Right cardiac atrium (tissue), 5 donors: ENCODE results near the gene AMIGO1. TPM values are rescaled to one million over a fixed set of nuclear protein-coding genes. Genes with fewer than 3 reads are reported as not detected.

ENCODE experiments used
- ATAC-seq, 2 donors: fragments of 200-7000 bp; cut with Tn5 transposase; one replicate each; pipeline versions ENCODE4 v1.8.0 to v1.9.1; 2020; ENCODE audit warnings: moderate library complexity in 2 of 2, mild to moderate bottlenecking in 1 of 2
- DNase-seq, 3 donors: peaks; one replicate each; pipeline ENCODE4 v3.0.0-alpha.2; 2020
- H3K27ac ChIP-seq: one replicate; pipeline ENCODE4 v1.5.1; 2013; ENCODE audit warnings: mild to moderate bottlenecking, low read length, control low read depth, moderate library complexity
- H3K27me3 ChIP-seq: one replicate; pipeline ENCODE4 v1.6.1; 2013; ENCODE audit not compliant: control insufficient read depth, insufficient read depth
- H3K4me1 ChIP-seq: one replicate; pipeline ENCODE4 v1.6.1; 2013; ENCODE audit warnings: low read length; ENCODE audit not compliant: control insufficient read depth, insufficient read depth
- H3K4me3 ChIP-seq: one replicate; pipeline ENCODE4 v1.5.1; 2013; ENCODE audit warnings: low read length, control low read depth
- H3K9me3 ChIP-seq: one replicate; pipeline ENCODE4 v1.6.1; 2013; ENCODE audit warnings: low read length; ENCODE audit not compliant: control insufficient read depth
- WGBS: extraction: QIAGEN DNeasy Blood & Tissue Kit; methylation state at CpG from one replicate; pipeline ENCODE4 v1.1.7; 2013; 5-methylcytosine and 5-hydroxymethylcytosine counted together
- intact Hi-C, 4 donors: fragments of 100-400 bp; cut with DNase I; formaldehyde crosslinking; loops; one replicate each; pipeline versions ENCODE4 v1.11.0 to v1.14.0; 2022 to 2023
- polyA plus RNA-seq: library from polyadenylated mRNA; stranded (reverse); fragments of 200-250 nt; gene quantifications from one replicate; pipeline ENCODE4 v1.2.3, GENCODE V29; 2013
- total RNA-seq, 4 donors: library from RNA; stranded (reverse); fragmentation: NEBNext Ultra II Directional; extraction: Animal tissue kit (Norgen Biotek cat#: 25700); gene quantifications; one replicate each; pipeline ENCODE4 v1.2.1, GENCODE V29; 2021
- donor health status: healthy with polysubstance abuse.
- donor health status: DM: no; HTN: yes; CAD: no.
- donor health status: DM: no; HTN: no; CAD: no.
- donor health status: DM: no; HTN: yes; CAD: no; lungs with severe emphysema.
- donor health status: DM: yes; HTN: yes; CAD: no.

Gene AMIGO1
- total and polyA plus RNA-seq, 5 donors, result 5.3 to 14.2 (median 12.2) TPM

DNA sequence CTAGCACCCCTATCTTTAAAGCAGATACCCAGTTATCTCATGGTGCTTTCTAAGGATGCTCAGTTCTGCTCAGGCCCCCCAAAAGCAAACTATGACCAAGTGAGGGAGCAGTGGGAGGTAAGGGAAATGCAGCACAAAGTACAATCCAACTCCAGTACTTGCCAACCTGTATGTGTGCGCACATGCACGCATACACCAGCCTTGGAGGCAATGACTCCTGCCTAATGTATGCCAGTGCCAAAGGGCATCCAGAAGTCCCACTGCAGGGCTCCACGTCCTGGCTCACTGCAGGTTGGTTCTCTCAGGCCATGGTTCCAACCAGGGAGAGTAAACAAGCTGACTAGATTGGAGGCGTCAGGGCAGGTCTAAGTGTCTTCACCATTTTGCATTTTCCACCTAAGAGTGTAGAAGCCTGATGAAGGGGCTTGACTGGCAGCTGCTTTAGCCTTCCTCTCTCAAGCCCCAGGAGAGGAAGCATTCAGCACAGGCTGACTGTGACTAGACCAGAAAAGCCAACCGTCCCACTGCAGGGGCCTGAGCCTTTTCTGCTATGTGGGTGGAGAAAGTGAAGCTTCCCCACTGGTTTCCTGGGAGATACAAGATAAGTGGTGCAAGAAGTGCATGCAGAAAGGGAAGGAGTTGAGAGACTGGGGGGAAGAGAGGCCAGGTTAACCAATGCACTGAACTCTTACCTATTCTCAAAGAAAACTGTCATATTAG lies 7.7 kb downstream of the AMIGO1 start:
- no peaks in the 10 kb centered on the region for H3K4me1 ChIP-seq
- H3K27me3 ChIP-seq, result no peaks in the 10 kb centered on the region
- H3K4me3 ChIP-seq, result no peak overlapping the region
- DNase-seq (no peak), ATAC-seq (no peak)
- no peaks in the 10 kb centered on the region for H3K9me3 ChIP-seq
- 74% methylated on average over 5 of the region's 5 CpGs for WGBS
- H3K27ac ChIP-seq, result no peak overlapping the region
- intact Hi-C loops, result no loop called here

DNA sequence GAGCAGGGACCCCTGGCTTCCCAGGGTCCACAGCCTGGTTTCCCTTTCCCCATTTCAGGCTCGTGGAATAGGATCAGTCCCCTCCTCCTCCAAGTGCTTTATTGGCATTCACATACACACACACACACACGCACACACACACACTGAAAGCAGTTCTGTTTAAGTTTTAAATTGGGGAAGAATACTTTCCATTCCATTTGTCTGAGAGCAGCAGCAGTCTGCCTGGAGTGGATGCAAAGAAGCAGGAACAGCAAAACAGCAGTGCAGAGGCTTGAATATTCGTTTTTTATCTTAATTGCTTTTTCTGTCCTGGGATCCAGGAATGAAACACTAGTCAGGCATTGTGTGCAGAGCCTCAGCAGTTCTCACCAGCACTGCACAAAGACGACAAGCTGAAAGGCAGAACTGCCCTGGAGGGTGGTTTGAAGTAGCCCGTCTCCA lies 8.6 kb downstream of the AMIGO1 start:
- 38% methylated on average over 5 of the region's 5 CpGs for WGBS
- Histone ChIP-seq H3K4me1 (no peaks in the 10 kb centered on the region), H3K4me3 (no peak overlapping the region), H3K9me3 (no peaks in the 10 kb centered on the region), H3K27me3 (no peaks in the 10 kb centered on the region), H3K27ac (no peak overlapping the region)
- intact Hi-C loops, result no loop called here
- no peak for ATAC-seq
- DNase-seq, result no peak

DNA sequence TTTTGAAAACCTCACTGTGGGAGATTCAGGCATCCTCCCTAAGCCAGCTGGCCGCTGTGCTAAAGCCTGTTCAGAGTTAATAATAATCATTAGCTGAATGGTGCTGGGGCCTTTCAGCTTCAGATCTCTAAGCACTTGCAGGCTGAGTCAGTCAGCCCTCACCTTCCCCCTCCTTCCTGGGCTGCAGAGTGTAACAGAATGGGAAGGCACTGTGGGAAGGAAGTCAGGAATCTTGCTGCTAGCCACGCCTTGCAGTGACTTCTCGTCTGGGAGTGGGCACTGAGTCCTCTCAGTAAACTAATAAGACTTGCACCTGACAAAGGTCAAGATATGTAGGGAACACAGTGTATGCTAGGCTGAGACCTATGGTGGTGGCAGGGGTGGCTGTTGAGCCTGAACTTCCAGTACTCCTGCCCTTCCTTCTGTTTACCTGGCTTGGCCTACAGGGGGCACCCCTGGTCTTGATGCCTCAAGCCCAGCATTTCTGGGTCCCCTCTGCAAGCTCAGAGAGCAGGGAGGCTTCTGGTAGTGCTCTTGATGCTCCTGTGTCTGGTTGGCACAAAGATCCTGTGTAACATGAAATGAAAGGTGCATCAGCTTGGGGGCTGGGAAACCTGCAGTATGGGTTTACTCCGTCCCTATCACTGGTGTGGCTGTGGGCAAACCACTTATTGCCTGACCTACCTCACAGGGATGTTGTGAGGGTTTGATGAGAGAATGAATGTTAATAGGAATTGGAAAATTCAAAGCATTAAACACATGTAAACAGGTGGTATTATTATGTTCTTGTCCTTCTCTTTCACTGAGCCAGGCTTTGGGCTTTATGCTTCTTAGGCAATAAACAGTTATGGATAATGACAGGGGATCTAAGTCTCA lies 9.6 kb downstream of the AMIGO1 start:
- Histone ChIP-seq H3K27me3 (no peaks in the 10 kb centered on the region), H3K27ac (no peak overlapping the region), H3K9me3 (no peaks in the 10 kb centered on the region), H3K4me1 (no peaks in the 10 kb centered on the region), H3K4me3 (no peak overlapping the region)
- WGBS, result 71% methylated on average over 4 of the region's 4 CpGs
- intact Hi-C loops, result loop anchor here in 1 of 4 donors (2.0 kb wide), 1 partner anchor 33 kb away; no protein-coding TSS in a partner anchor
- ATAC-seq (peak in 1 of 2 donors; percentile 7), DNase-seq (peak in 1 of 3 donors; percentile 62)

DNA sequence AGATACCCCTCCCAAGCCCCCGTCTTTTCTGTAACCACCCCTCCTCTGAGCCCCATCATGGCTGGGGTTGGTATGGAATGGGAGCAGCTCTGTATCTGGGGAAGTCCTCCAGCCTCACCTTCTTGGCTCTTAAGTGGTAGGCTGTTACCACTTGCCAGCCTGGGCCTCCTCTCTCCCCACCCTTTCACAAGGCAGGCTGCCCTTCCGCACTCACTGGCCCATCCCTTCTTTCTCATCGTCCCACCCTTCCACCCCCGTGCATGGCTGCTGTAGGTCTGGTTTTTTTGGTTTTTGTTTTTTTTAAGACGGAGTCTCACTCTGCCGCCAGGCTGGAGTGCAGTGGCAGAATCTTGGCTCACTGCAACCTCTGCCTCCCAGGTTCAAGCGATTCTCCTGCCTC lies 10.4 kb downstream of the AMIGO1 start:
- 82% methylated on average over 7 of the region's 7 CpGs for WGBS
- no peaks in the 10 kb centered on the region for H3K9me3 ChIP-seq
- H3K27ac ChIP-seq, result no peak overlapping the region
- intact Hi-C loops, result loop anchor here in 1 of 4 donors (2.0 kb wide), 1 partner anchor 34 kb away; no protein-coding TSS in a partner anchor
- DNase-seq, result no peak
- no peaks in the 10 kb centered on the region for H3K27me3 ChIP-seq
- H3K4me3 ChIP-seq, result no peak overlapping the region
- ATAC-seq, result no peak
- no peaks in the 10 kb centered on the region for H3K4me1 ChIP-seq

DNA sequence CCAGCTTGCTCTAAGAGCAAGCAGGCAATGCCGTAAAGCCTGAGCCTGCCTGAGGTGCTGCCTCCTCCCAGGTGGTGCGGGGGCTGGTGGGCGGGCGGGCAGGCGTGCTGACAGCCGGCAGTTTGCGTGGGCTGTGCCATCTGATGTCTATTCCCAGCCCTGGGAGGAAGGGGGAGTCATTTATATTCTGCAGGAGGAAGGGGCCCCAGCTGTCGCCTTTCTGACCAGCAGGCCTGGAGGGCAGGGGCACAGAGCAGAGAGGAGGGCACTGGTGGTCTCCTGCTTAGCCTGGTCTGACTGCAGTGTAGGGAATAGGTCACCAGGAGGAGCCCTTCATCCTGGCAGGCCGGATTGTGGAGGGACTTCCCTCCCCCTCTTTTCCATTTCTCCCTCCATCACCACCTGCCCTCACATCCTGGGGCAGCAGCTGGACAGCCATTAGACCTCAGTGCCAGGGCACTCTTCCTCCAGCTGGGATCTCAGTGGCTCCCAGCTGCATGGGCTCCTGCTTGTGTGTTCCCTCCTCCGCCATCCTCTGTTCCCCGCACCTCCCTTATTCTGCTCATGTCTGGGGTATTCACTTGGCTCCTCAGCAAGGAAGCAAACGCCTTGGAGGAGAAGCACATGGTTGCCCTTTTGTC lies 11.2 kb downstream of the AMIGO1 start:
- DNase-seq (peak in 1 of 3 donors; percentile 51), ATAC-seq (no peak)
- intact Hi-C loops, result loop anchor here in 1 of 4 donors (2.0 kb wide), 1 partner anchor 35 kb away; no protein-coding TSS in a partner anchor
- 75% methylated on average over 12 of the region's 12 CpGs for WGBS
- Histone ChIP-seq H3K4me3 (no peak overlapping the region), H3K27me3 (no peaks in the 10 kb centered on the region), H3K4me1 (no peaks in the 10 kb centered on the region), H3K9me3 (no peaks in the 10 kb centered on the region), H3K27ac (no peak overlapping the region)

DNA sequence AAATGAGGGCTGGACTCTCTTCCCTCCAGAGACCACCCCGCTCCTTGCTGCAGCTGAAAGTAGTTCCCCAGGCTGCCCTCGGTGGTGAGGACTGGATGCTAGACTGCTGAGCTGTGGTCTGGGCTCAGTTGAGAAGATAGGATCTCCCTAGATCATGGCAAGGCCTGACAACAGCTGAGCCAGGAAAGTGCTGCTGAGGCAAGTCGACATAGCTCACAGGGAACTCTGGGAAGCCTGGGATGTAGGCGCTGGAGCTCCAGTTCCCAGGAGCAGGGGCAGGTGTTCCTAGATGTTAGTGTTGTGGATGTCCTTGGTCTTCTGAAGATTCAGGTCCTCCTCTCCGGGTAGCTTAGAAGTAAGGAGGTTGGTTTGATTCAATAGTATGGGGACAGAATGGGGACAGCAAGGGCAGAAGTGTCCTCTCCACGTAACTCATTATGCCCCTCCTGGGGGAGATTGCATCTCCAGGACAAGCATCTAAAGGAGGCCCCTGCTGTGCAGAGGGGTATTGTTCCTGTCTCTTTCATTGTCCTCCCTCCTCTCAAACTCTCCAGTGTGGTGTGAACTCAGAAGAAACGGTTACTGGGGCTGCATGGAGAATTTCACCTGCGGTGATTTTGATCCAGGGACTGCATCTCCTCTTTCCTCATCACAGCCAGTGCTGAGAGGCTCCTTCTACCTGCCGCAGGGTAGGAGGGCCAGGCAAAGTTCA lies 11.9 kb downstream of the AMIGO1 start:
- Histone ChIP-seq H3K27ac (no peak overlapping the region), H3K4me1 (no peaks in the 10 kb centered on the region), H3K27me3 (no peaks in the 10 kb centered on the region), H3K9me3 (no peaks in the 10 kb centered on the region), H3K4me3 (no peak overlapping the region)
- ATAC-seq (no peak), DNase-seq (no peak)
- intact Hi-C loops, result loop anchor here in 2 of 4 donors (2.0 kb wide), 2 partner anchors 29 to 35 kb away; no protein-coding TSS in a partner anchor
- WGBS, result 62% methylated on average over 9 of the region's 9 CpGs

DNA sequence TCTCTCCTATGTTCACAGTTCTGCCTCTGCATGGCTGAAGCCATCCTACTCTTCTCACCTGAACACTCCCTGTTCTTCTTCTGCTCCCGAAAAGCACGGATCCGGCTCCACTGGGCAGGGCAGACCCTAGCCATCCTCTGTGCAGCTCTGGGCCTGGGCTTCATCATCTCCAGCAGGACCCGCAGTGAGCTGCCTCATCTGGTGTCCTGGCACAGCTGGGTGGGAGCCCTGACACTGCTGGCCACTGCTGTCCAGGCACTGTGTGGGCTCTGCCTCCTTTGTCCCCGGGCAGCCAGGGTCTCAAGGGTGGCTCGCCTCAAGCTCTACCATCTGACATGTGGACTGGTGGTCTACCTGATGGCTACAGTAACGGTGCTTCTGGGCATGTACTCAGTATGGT lies 13.8 kb downstream of the AMIGO1 start:
- no peaks in the 10 kb centered on the region for H3K9me3 ChIP-seq
- no peak overlapping the region for H3K4me3 ChIP-seq
- intact Hi-C loops, result loop anchor here in 1 of 4 donors (2.0 kb wide), 1 partner anchor 31 kb away; no protein-coding TSS in a partner anchor
- DNase-seq, result no peak
- H3K27me3 ChIP-seq, result no peaks in the 10 kb centered on the region
- H3K4me1 ChIP-seq, result peaks cover 4% of the 10 kb centered on the region
- WGBS, result 95% methylated on average over 7 of the region's 7 CpGs
- ATAC-seq, result no peak
- H3K27ac ChIP-seq, result no peak overlapping the region

DNA sequence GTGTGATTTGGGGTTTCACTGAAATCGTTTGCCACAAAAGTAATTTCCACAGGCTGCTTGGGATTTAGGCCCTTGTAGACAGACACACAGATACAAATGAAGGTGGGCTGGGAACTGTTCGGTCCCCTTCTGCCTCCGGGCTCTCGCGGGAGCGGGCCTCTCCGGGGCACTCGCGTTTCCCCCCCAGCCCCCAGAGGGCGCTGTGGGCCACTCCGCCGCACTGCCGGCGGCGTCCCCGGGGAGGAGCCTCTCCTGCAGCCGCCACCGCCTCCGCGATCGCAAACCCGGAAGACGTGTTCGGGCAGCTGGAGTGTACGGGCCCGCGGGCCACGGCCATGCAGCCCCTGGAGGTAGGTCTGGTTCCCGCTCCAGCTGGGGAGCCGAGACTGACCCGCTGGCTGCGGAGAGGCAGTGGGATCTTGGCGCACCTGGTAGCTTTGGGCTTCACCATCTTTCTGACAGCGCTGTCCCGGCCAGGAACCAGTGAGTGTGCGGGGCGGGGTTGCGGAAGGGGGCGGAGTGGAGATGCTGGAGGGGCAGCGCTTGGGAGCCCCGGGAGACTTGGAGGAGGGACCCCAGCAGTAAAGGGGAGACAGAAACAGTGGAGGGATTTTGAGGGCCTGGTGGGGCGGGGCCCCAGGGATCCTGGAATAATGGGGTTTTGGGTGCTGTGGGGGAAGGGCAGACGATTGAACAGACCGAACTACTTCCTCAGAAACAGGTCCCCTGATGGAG lies 15.6 kb downstream of the AMIGO1 start, which contains the start of gene CYB561D1:
Gene CYB561D1 (plus strand): TSS at position 290 of the 735 bp plus-strand sequence. CDS start 46 bp downstream, at position 336.
- under 1% methylated on average over 44 of the region's 44 CpGs for WGBS
- DNase-seq (peak; percentile 90 to 96 (median 95)), ATAC-seq (peak; percentile 93)
- Histone ChIP-seq H3K27ac (peak within 1 kb of the TSS; percentile 21), H3K4me1 (peaks cover 4% of the 10 kb centered on the region), H3K9me3 (no peaks in the 10 kb centered on the region), H3K4me3 (peak within 1 kb of the TSS; percentile 52), H3K27me3 (no peaks in the 10 kb centered on the region)
- intact Hi-C loops, result loop anchor here in 1 of 4 donors (5.0 kb wide), 1 partner anchor 38 kb away; no protein-coding TSS in a partner anchor

DNA sequence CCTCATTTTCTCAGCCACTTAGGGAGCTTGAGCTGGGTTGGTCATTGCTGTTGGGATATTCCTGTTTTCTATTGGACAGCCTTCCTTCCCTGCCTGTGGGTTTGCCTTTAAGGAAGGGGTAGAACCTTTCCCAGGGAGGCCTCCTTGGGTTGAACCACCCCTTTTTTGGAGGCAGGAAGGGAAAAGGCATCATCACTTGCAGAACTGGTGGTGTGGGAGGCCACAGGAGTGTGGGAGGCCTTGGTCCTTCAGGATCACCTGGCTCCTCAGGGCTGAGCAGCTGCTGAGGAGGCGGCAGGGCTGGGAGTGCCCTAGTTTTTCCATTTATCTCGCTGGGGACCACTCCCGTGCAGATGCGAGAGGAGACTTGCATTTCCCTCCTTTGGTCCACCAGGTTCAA lies 16.3 kb downstream of the AMIGO1 start:
- ATAC-seq, result no peak
- no peak overlapping the region for H3K27ac ChIP-seq
- H3K9me3 ChIP-seq, result no peaks in the 10 kb centered on the region
- no peaks in the 10 kb centered on the region for H3K27me3 ChIP-seq
- DNase-seq, result peak in 1 of 3 donors; percentile 40
- H3K4me3 ChIP-seq, result no peak overlapping the region
- intact Hi-C loops, result loop anchor here in 1 of 4 donors (5.0 kb wide), 1 partner anchor 39 kb away; no protein-coding TSS in a partner anchor
- H3K4me1 ChIP-seq, result peaks cover 4% of the 10 kb centered on the region
- WGBS, result 62% methylated on average over 4 of the region's 4 CpGs
